Activated T-cell treated with anti-CD3 and anti-CD28 coated beads, Interleukin-2, amount 50 U/mL, for 1 hour (primary cell): ENCODE data around the gene FSIP1.

ENCODE experiments used
- DNase-seq: peaks from one replicate; pipeline ENCODE4 v3.0.0-alpha.2; 2020

FSIP1 gene

GRCh38 chr15:39756806-39757522 is 25.7 kb downstream of the FSIP1 start:
- no peak for DNase-seq

DNA sequence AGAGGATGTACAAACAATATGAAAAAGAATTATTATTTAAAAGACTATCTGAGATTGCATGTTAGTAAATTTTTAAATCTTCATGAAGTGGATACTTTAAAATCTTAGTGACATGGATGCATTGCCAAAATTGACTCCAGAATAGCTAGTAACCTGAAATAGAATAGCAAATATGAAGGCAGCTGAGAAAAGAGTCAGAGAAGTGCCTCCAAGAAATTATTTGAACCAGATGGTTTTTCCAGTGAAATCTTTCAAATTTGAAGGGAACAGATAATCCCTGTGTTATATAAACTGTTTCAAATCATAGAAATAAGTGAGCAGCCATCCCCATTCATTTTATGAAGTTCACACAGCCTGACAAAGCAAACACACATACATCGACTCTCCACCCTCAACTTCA is 29.6 kb downstream of the FSIP1 start:
- DNase-seq = no peak

- no peak for DNase-seq
Measured at GRCh38 chr15:39752246-39752645, 30.4 kb downstream of the FSIP1 start.

GRCh38 chr15:39748276-39748675 is 34.4 kb downstream of the FSIP1 start:
- no peak for DNase-seq

DNA sequence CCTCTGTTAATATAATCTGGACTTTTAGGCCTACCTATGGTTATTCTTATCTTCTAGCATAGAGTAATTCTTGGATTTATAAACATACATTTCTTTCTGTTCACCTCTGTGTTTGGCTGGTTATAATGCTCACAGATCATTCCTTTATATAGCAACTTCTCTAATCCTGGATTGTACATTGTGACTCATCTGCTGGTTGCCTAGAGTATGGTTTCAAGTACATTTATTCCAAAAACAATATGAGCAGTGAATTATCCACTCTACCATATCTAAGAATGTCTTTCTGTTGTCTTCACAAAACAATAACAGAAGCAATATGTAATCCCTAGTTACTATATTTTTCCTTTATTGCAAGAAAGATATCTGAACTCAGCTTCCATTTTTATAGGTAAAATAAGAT is 35.3 kb downstream of the FSIP1 start:
- DNase-seq = no peak

DNA sequence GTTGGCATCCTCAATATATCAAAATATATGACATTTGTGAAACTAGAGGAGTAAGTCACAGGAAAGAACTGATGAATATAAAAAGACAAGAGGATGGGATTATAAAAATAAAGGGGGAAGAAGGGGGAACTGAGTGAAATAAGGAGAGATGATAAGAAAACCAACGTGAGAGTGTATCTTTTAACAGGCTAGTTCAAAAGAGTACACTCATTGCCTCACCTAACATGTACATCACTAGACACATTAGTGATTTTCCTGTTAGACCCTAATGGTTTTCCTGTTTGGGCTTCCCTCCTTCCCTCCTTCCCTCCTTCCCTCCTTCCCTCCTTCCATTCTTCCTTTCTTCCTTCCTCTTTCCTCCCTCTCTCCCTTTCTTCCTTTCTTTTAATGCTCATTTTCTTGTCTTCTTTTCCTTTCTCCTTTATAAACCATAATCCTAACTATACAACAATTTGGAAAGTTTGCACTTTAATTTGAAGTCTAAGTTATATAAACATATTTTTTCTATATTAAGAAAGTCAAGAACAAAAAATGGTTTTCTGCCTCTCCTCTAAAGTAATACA is 35.8 kb downstream of the FSIP1 start:
- DNase-seq = no peak

GRCh38 chr15:39746176-39746575 is 36.5 kb downstream of the FSIP1 start:
- no peak for DNase-seq

- no peak for DNase-seq
Measured at GRCh38 chr15:39745415-39745814, 37.2 kb downstream of the FSIP1 start.

GRCh38 chr15:39744334-39745103 is 38.1 kb downstream of the FSIP1 start:
- DNase-seq = no peak

DNA sequence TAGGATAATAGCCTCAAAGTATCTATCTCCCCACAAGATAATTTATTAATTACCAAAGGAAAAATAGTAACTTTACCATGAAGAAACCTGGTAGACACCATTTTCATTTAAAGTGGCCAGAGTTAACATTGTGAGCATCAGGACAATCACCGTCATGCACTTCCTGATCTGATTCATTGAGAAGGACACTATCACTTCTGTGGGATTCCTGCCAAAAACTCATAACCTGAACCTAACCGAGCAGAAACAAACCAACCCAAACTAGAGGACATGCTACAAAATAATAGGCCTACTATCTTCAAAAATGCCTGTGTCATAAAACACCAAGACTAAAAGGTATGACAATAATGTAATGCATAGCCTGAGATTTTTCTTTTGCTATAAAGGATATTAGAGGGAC is 39.0 kb downstream of the FSIP1 start:
- no peak for DNase-seq

DNA sequence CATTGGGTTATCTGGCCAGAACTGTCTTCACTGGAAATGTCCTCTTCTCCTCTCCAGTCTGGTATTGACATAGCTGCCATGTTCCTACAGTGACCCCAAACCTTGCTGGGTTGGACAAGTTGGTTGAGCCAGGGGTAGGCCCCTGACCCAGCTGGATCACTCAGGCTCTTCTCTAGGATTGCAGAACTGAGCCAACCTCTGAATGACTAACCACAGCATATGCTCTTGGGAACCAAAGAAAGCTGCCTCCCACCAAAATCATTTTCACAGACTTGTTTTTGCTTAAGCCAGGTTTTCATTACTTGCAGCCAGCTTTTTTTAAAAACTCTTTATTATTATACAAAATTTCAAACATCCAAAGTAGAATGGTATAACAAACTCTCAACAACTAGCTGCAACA is 41.4 kb downstream of the FSIP1 start:
- no peak for DNase-seq

DNA sequence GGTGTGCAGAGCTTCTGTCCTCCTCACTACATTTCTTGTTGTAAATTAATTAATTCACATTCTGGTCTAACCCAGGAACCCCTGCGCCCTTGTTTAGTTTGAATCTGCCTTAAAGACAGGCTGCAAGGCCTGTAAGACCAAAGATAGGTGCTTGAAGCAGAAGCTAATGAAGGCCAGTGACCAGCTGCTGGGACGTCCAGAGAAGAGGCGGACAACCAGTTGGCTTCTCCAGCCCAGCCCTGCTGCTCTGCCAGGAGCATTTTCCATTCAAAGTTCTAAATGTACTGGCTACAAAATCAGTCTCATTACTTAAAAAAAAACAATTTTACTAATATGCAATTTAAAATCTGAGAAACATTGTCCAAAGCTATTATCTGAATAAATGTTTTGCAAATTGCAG is 43.6 kb downstream of the FSIP1 start:
- DNase-seq = no peak

- no peak for DNase-seq
Measured at GRCh38 chr15:39737196-39737550, 45.5 kb downstream of the FSIP1 start.

DNA sequence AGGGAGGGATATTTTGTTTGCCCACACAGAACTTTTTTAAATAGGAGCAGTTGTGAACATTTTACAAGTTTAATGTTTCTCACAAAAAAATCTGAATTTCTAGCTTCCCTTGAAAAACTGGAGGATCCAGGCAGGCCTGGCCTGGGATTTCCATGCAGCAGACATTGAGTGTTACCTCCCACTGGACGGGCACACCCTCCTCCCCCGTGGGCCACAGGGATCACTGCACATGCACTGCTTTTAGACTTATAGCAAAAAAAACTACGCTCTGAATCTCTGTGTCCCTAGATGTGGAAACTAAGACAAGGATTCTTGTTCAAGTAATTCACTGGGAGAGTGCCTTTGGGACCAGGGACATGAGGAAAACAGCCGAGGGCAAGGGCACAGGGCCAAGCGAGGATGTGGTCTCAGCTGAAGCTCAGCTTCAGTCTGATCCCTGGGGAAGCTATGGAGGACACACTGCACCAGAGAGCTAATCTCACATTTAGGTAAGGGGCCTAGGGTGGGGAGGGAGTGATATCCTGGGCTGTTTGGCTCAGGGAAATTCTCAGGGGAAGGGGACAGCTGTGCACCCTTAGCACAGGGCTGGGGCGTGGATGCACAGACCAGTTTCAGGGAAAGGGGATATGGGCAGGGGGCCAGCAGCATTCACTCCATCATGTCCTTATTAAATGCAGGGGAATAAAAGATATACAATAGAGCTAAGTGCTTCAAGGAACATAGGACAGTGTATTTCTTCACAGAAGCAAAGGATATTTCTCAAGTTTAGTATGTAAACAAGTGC is 46.0 kb downstream of the FSIP1 start:
- no peak for DNase-seq

- DNase-seq = no peak
Measured at GRCh38 chr15:39735120-39735717, 47.4 kb downstream of the FSIP1 start.

DNA sequence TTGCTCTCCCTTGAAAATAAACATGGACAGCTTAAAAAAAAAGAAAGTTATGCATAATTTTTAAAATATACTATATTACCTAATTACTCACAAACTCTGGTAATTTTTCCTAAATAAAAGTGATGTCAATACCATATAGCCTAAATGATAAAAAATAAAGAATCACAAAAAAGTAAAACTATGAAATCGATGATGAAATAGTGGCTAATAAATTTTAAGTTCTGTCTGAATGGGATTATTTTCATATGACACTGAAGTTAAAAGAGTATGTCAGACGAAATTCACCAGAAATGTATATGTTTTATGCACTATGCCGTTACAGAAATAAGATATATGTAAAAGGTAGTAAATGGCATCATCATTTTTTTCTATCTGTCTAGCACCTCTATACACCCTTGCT is 51.4 kb downstream of the FSIP1 start:
- no peak for DNase-seq

- no peak for DNase-seq
Measured at GRCh38 chr15:39730552-39730951, 52.1 kb downstream of the FSIP1 start.

- no peak for DNase-seq
Measured at GRCh38 chr15:39729500-39729899, 53.1 kb downstream of the FSIP1 start.

GRCh38 chr15:39728845-39729244 is 53.8 kb downstream of the FSIP1 start:
- DNase-seq = no peak

DNA sequence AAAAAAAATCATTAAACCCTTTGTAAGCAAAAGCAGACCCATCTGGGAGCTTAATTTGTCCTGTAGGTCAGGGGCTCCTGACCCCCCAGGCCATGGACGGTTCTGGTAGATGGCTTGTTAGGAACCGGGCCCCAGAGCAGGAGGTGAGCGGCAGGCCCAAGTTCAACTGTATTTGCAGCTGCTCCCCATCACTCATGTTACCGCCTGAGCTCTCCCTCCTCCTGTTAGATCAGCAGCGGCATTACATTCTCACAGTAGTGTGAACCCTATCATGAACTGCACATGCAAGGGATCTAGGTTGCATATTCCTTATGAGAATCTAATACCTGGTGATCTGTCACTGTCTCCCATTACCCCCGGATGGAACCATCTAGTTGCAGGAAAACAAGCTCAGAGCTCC is 60.7 kb downstream of the FSIP1 start:
- no peak for DNase-seq

- no peak for DNase-seq
Measured at GRCh38 chr15:39720621-39721611, 61.7 kb downstream of the FSIP1 start.

GRCh38 chr15:39720081-39720480 is 62.6 kb downstream of the FSIP1 start:
- DNase-seq = no peak
